Stomach smooth muscle (tissue), 2 donors: Measurements from ENCODE around the gene ENPP6.
A peak's percentile ranks its signal among the peaks of the same experiment; 100 is the strongest.

Source experiments
- H3K27ac ChIP-seq: one replicate; pipeline ENCODE4 v1.7.0; 2013; ENCODE audit warnings: mild to moderate bottlenecking, low read length, inconsistent platforms
- H3K27me3 ChIP-seq, 2 donors: one replicate each; pipeline ENCODE4 v1.7.0; 2013; ENCODE audit warnings: low read length in 2 of 2; ENCODE audit not compliant: insufficient read depth in 2 of 2, control insufficient read depth in 1 of 2
- H3K36me3 ChIP-seq, 2 donors: one replicate each; pipeline ENCODE4 v1.7.0; 2013; ENCODE audit warnings: low read length in 2 of 2; ENCODE audit not compliant: control insufficient read depth in 2 of 2, insufficient read depth in 2 of 2
- H3K4me1 ChIP-seq: one replicate; pipeline ENCODE4 v1.7.0; 2013; ENCODE audit warnings: low read length; ENCODE audit not compliant: control insufficient read depth, insufficient read depth
- H3K4me3 ChIP-seq, 2 donors: one replicate each; pipeline ENCODE4 v1.7.0; 2013; ENCODE audit warnings: low read length in 2 of 2
- H3K9ac ChIP-seq, 2 donors: one replicate each; pipeline ENCODE4 v1.7.0; 2013; ENCODE audit warnings: low read length in 2 of 2, mild to moderate bottlenecking in 1 of 2
- H3K9me3 ChIP-seq, 2 donors: one replicate each; pipeline ENCODE4 v1.7.0; 2013; ENCODE audit warnings: low read length in 2 of 2; ENCODE audit not compliant: control insufficient read depth in 2 of 2
- donor health status: healthy.
- donor health status: Pancreatic carcinoma.

The ENPP6 gene

GRCh38 chr4:184165291-184165690 is 52.4 kb downstream of the ENPP6 start:
- H3K9ac ChIP-seq, result no peak overlapping the region
- H3K9me3 ChIP-seq, result no peaks in the 10 kb centered on the region
- H3K4me3 ChIP-seq, result no peak overlapping the region
- no peak overlapping the region for H3K27ac ChIP-seq
- no peaks in the 10 kb centered on the region for H3K36me3 ChIP-seq
- H3K27me3 ChIP-seq, result peaks cover 11 to 16% of the 10 kb centered on the region in 2 donors
- peaks cover 8% of the 10 kb centered on the region for H3K4me1 ChIP-seq

GRCh38 chr4:184163813-184164212 is 53.9 kb downstream of the ENPP6 start:
- H3K9me3 ChIP-seq, result no peaks in the 10 kb centered on the region

DNA sequence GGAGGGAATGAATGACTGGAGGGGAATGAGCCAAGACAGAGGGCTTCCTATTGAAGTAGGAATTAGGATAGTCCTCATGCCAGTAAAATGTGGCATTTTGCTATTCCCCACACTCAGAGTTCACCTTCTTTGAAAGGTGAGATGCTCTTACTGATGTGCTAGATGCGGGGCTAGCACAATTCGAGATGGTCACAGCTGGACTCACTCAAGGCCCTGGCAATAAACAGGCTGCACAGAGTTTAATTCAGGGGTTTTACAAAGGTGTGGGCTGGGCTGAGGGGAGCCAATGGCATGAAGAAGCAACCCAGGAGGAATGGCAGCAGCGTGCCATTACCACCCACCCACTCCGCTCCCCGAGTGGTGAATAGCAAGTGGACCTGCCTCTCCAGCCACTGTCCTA is 55.1 kb downstream of the ENPP6 start:
- H3K4me1 ChIP-seq, result no peaks in the 10 kb centered on the region
- no peak overlapping the region for H3K4me3 ChIP-seq
- H3K9ac ChIP-seq, result no peak overlapping the region
- no peak overlapping the region for H3K27ac ChIP-seq
- H3K27me3 ChIP-seq, result peaks cover 9 to 10% of the 10 kb centered on the region in 2 donors
- H3K9me3 ChIP-seq, result no peaks in the 10 kb centered on the region
- H3K36me3 ChIP-seq, result no peaks in the 10 kb centered on the region

More at GRCh38 chr4:184163813-184164212, 53.9 kb downstream of the ENPP6 start:
- peaks cover 8% of the 10 kb centered on the region for H3K4me1 ChIP-seq
- H3K27ac ChIP-seq, result no peak overlapping the region
- H3K36me3 ChIP-seq, result no peaks in the 10 kb centered on the region
- H3K4me3 ChIP-seq, result no peak overlapping the region
- no peak overlapping the region for H3K9ac ChIP-seq
- peaks cover 11 to 16% of the 10 kb centered on the region in 2 donors for H3K27me3 ChIP-seq

- Histone ChIP-seq H3K4me1 (peaks cover 12% of the 10 kb centered on the region), H3K9ac (no peak overlapping the region), H3K36me3 (no peaks in the 10 kb centered on the region), H3K27me3 (no peaks in the 10 kb centered on the region), H3K27ac (no peak overlapping the region), H3K9me3 (no peaks in the 10 kb centered on the region), H3K4me3 (no peak overlapping the region)
These were observed 60.4 kb downstream of the ENPP6 start for GRCh38 chr4:184157322-184157721.

GRCh38 chr4:184156163-184156920 is 61.3 kb downstream of the ENPP6 start:
- Histone ChIP-seq H3K9me3 (no peaks in the 10 kb centered on the region), H3K4me3 (peak overlapping the region in 1 of 2 donors; percentile 29), H3K9ac (no peak overlapping the region), H3K27ac (peak overlapping the region; percentile 67), H3K36me3 (no peaks in the 10 kb centered on the region), H3K4me1 (peaks cover 14% of the 10 kb centered on the region), H3K27me3 (no peaks in the 10 kb centered on the region)

- H3K9ac ChIP-seq, result no peak overlapping the region
- no peak overlapping the region for H3K27ac ChIP-seq
- H3K36me3 ChIP-seq, result no peaks in the 10 kb centered on the region
- peaks cover 24% of the 10 kb centered on the region for H3K4me1 ChIP-seq
- H3K27me3 ChIP-seq, result no peaks in the 10 kb centered on the region
- H3K9me3 ChIP-seq, result no peaks in the 10 kb centered on the region
- H3K4me3 ChIP-seq, result no peak overlapping the region
These were observed 63.5 kb downstream of the ENPP6 start for GRCh38 chr4:184154199-184154598.

- Histone ChIP-seq H3K9me3 (no peaks in the 10 kb centered on the region), H3K27me3 (no peaks in the 10 kb centered on the region), H3K4me1 (peaks cover 27% of the 10 kb centered on the region), H3K4me3 (no peak overlapping the region), H3K36me3 (no peaks in the 10 kb centered on the region), H3K9ac (no peak overlapping the region), H3K27ac (no peak overlapping the region)
These were observed 63.9 kb downstream of the ENPP6 start for GRCh38 chr4:184153781-184154180.

GRCh38 chr4:184151988-184152485 is 65.6 kb downstream of the ENPP6 start:
- Histone ChIP-seq H3K36me3 (no peaks in the 10 kb centered on the region), H3K4me1 (peaks cover 27% of the 10 kb centered on the region), H3K27me3 (no peaks in the 10 kb centered on the region), H3K4me3 (no peak overlapping the region), H3K9ac (no peak overlapping the region), H3K27ac (no peak overlapping the region), H3K9me3 (no peaks in the 10 kb centered on the region)

GRCh38 chr4:184150102-184150839 is 67.4 kb downstream of the ENPP6 start:
- H3K9ac ChIP-seq, result no peak overlapping the region
- H3K36me3 ChIP-seq, result no peaks in the 10 kb centered on the region
- no peak overlapping the region for H3K4me3 ChIP-seq
- H3K9me3 ChIP-seq, result no peaks in the 10 kb centered on the region
- H3K27ac ChIP-seq, result peak overlapping the region; percentile 67
- no peaks in the 10 kb centered on the region for H3K27me3 ChIP-seq
- peaks cover 15% of the 10 kb centered on the region for H3K4me1 ChIP-seq

GRCh38 chr4:184148738-184149637 is 68.7 kb downstream of the ENPP6 start:
- no peak overlapping the region for H3K4me3 ChIP-seq
- H3K9ac ChIP-seq, result no peak overlapping the region
- no peaks in the 10 kb centered on the region for H3K9me3 ChIP-seq
- no peaks in the 10 kb centered on the region for H3K36me3 ChIP-seq
- H3K27me3 ChIP-seq, result no peaks in the 10 kb centered on the region
- peaks cover 15% of the 10 kb centered on the region for H3K4me1 ChIP-seq
- no peak overlapping the region for H3K27ac ChIP-seq
